ENCODE data around the gene VAMP2. TPM values are rescaled to one million over a fixed set of nuclear protein-coding genes. Genes with fewer than 3 reads are reported as not detected.

The VAMP2 gene
- total RNA-seq, 1 donor from 2014 or later, result 97.7 TPM

DNA sequence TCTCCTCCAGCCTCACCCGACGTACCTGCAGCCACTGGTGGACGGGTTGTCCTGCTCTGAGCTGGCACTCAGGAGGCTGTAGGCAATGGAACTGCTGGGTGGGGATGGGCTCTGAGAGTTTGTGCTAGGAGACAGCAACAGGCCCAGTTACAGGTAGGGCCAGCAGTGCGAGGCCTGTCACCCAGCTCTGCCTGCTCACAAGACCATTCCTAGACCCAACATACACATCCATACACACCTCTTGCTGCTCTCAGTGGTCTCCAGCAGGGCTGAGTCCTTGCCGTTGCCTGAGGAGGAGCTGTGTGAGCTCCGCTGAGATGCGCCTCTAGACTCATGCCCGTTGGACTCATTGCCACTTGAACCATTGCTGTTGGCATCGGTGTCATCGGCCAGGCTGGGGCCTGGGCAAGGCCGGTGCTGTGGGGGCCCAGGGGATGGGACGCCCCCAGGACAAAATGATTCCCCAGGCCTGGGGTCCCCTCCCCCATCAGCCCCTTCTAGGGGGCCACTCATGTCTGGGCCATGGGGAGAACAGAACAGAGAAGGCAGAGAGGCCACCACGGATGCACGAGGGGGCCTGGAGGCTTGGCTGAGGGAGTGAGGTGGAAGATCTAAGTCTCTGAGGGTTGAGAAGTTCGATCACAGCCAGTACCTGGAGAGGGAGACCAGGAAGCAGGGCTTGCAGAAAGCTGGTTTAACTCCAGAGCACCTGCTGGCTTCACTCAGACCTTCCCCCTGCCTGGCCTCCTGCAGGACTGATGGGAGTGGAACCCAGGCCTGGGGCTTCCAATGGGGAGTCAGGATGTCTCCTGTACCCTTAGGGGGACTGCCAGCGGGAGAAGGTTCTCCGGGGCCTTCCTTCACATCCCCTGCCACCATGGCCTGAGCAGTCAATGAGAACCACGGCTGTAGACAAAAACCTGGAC is 12.3 kb downstream of the VAMP2 start:
- peak overlapping the region; percentile 90 for H3K4me3 Mint-ChIP-seq

DNA sequence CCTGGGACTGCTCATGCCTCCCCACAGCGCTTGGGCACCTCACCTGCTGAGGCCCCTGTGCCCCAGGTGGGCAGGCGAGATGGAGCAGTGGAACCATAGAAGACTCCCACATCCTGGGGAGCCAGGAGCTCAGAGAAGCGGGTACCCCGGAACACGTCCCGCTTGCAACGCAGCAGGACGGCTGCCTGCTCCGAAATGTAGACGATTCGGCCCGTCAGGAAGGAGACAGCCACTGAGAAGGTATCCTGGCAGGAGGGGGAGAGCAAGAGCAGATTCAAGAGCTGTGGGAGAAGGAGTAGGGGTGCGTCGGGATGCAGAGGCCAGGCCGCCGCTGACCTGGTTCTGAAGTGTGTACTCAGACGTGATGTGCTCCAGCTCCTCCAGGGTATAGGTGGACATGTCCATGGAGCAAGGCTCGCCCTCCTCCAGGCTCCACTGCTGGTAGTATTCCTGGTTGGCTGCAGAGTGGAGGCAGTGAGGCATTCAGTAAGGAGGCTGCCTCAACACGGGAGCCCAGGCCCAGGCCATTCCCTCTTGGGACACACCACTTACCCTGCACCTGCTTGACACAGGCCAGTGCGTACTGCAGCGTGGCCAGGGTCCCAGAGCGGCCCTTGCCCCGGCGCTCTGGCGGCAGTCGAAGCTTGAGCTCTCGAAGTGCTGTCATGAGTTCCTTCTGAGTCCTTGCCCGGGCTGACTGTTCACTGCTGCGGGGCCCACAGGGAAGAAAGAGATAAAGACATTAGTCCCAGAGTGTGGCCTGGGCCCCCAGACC is 13.1 kb downstream of the VAMP2 start:
- POLR2A ChIA-PET, result interaction anchor here (0.6 to 15.9 kb wide), 6 partner anchors 10 to 595 kb away, joined by 3 to 385 read pairs (median 4); partner anchors contain the start of genes CCDC42 and HES7
- ATAC-seq (ENCODE audit: low read depth), result no peak

More for the DNA sequence above, 12.3 kb downstream of the VAMP2 start:
- no peak for DNase-seq
- no peak for ATAC-seq (ENCODE audit: low read depth)
- TF ChIP-seq, protein P1, sequence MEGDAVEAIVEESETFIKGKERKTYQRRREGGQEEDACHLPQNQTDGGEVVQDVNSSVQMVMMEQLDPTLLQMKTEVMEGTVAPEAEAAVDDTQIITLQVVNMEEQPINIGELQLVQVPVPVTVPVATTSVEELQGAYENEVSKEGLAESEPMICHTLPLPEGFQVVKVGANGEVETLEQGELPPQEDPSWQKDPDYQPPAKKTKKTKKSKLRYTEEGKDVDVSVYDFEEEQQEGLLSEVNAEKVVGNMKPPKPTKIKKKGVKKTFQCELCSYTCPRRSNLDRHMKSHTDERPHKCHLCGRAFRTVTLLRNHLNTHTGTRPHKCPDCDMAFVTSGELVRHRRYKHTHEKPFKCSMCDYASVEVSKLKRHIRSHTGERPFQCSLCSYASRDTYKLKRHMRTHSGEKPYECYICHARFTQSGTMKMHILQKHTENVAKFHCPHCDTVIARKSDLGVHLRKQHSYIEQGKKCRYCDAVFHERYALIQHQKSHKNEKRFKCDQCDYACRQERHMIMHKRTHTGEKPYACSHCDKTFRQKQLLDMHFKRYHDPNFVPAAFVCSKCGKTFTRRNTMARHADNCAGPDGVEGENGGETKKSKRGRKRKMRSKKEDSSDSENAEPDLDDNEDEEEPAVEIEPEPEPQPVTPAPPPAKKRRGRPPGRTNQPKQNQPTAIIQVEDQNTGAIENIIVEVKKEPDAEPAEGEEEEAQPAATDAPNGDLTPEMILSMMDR (IDR thresholded peaks at IDR 0.05), result no peak
- Mint-ChIP-seq H3K4me1 (peaks cover 31% of the 10 kb centered on the region), H3K27me3 (no peaks in the 10 kb centered on the region), H3K9me3 (no peaks in the 10 kb centered on the region), H3K27ac (peak overlapping the region; percentile 41), H3K36me3 (ENCODE audit: low read depth) (peaks cover 53% of the 10 kb centered on the region)
- ChIA-PET POLR2A (interaction anchor here (0.6 to 15.9 kb wide), 14 partner anchors 10 to 594 kb away, joined by 3 to 385 read pairs (median 4); partner anchors contain the start of genes BORCS6, CCDC42, CTC1 and HES7), CTCF (interaction anchor here (1.0 kb wide), 1 partner anchor 71 kb away, joined by 4 read pairs; no protein-coding TSS in a partner anchor)
- intact Hi-C loops (cut with micrococcal nuclease), result loop anchor here (1.0 to 10.0 kb wide), 2 partner anchors 11 to 466 kb away; partner anchors contain the start of genes TP53 and WRAP53

DNA sequence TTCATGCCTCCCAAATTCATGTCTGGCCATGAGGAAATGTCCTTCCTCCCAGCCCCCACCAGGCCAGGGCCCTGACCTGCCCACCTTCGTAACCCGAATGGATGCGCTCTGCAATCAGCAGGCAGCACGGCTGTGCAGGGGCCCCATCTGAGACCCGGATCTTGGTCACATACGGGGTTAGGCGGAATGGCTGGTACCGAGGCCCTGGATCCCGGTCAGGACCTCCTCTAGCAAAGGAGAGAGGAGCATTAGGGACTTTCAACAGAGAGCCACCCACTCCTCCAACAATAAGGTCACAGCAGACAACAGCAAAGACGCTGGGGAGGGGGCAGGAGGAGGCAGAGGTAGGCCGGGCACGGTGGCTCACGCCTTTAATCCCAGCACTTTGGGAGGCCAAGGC is 14.2 kb downstream of the VAMP2 start:
- ChIA-PET CTCF (no interaction called here), POLR2A (interaction anchor here (1.0 to 1.1 kb wide), 2 partner anchors 9 to 24 kb away, joined by 5 to 6 read pairs; no protein-coding TSS in a partner anchor)
- TF ChIP-seq, protein P1 (IDR thresholded peaks at IDR 0.05), result no peak
- DNase-seq, result no peak
- intact Hi-C loops (cut with micrococcal nuclease), result no loop called here
- peaks cover 29% of the 10 kb centered on the region for H3K4me1 Mint-ChIP-seq
- no peak for ATAC-seq (ENCODE audit: low read depth)
- H3K9me3 Mint-ChIP-seq, result no peaks in the 10 kb centered on the region
- no peak overlapping the region for H3K27ac Mint-ChIP-seq
- H3K27me3 Mint-ChIP-seq, result no peaks in the 10 kb centered on the region
- H3K4me3 Mint-ChIP-seq, result no peak overlapping the region
- peaks cover 67% of the 10 kb centered on the region for H3K36me3 Mint-ChIP-seq (ENCODE audit: low read depth)

More for the DNA sequence above, 13.1 kb downstream of the VAMP2 start:
- no peak for DNase-seq
- TF ChIP-seq, protein P1 (IDR thresholded peaks at IDR 0.05), result no peak
- H3K27ac Mint-ChIP-seq, result no peak overlapping the region
- no peaks in the 10 kb centered on the region for H3K27me3 Mint-ChIP-seq
- H3K4me1 Mint-ChIP-seq, result peaks cover 31% of the 10 kb centered on the region
- H3K9me3 Mint-ChIP-seq, result no peaks in the 10 kb centered on the region
- intact Hi-C loops (cut with micrococcal nuclease), result loop anchor here (10.0 kb wide), 1 partner anchor 465 kb away; the partner anchor contains the start of genes TP53 and WRAP53
- CTCF ChIA-PET, result no interaction called here
- peaks cover 57% of the 10 kb centered on the region for H3K36me3 Mint-ChIP-seq (ENCODE audit: low read depth)
- no peak overlapping the region for H3K4me3 Mint-ChIP-seq

DNA sequence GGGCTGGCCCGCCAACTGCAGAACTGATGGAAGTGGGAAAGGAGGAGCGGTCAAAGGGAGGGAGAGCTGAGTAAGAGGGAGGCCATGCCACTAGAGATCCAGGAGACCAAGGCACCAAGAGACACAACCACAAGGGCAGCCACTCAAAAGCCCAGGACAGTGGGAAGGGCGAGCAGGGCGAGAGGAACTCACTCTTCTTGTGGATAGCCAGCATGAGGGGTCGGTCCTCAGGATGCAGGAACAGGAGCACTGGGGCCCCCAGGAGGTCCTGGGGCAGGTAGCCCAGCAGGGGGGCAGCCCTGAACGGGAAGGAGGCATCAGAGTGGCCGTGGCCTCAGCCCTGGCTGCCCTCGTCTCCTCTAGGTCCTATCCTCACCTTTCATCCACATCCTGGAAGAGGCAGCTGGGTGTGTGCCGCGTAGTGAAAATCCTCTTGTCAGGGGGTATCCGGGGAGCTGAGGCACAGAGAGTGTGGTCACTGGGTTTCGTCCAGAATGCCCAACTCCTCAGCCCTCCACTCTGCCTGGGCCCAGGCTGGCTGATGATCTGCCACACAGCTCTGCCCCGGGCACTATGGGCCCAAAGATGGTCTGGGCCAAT is 14.8 kb downstream of the VAMP2 start:
- Mint-ChIP-seq H3K9me3 (no peaks in the 10 kb centered on the region), H3K4me3 (no peak overlapping the region), H3K27me3 (no peaks in the 10 kb centered on the region), H3K36me3 (ENCODE audit: low read depth) (peaks cover 65% of the 10 kb centered on the region), H3K27ac (no peak overlapping the region), H3K4me1 (peaks cover 23% of the 10 kb centered on the region)
- DNase-seq, result no peak
- ChIA-PET CTCF (no interaction called here), POLR2A (interaction anchor here (1.0 to 1.1 kb wide), 2 partner anchors 8 to 25 kb away, joined by 5 to 6 read pairs; no protein-coding TSS in a partner anchor)
- intact Hi-C loops (cut with micrococcal nuclease), result no loop called here
- ATAC-seq (ENCODE audit: low read depth), result no peak
- TF ChIP-seq, protein P1 (IDR thresholded peaks at IDR 0.05), result no peak

All from activated B cell treated with CpG ODN at 0.5 μM for 24 hours (primary cell).